SHP77 treated with DMSO at 0.1 percent for 48 hours (cell line): ENCODE data around the gene FSTL5.

Experiments
- DNase-seq: peaks from one replicate; lab custom pipeline; 2025; lab: John Stamatoyannopoulos, UW

FSTL5 gene

DNA sequence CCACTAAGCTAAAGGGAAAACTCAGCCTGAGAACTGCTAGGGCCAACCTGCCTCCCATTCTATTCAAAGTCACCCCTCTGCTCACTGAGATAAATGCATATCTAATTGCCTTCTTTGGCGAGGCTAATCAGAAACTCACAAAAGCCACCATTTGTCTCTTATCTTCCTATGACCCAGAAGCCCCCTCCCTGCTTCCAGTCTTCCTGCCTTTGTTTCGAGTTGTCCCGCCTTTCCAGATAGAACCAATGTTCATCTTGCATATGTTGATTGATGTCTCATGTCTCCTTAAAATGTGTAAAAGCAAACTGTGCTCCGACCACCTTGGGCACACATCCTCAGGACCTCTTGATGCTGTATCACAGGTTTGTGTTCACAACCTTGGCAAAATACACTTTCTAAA lies 459.8 kb downstream of the FSTL5 start:
- no peak for DNase-seq

DNA sequence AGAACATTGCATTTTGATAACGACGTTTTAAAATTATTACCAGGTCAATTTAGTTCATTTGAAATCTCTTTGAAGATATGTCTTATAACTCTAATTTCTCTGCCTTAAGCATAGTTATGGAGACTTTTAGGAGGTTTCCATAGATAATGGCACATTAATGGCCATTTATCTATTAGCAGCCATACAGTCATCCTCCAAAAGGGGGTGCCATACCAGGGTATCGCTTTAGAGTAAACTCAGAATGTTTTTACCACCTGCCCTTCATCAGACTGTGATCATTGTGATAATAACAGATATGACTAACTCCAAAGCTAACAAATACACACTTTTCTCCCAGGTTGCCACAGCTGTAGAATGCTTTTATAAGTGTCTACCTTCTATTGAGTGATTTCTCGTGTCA lies 461.5 kb downstream of the FSTL5 start:
- DNase-seq, result no peak

DNA sequence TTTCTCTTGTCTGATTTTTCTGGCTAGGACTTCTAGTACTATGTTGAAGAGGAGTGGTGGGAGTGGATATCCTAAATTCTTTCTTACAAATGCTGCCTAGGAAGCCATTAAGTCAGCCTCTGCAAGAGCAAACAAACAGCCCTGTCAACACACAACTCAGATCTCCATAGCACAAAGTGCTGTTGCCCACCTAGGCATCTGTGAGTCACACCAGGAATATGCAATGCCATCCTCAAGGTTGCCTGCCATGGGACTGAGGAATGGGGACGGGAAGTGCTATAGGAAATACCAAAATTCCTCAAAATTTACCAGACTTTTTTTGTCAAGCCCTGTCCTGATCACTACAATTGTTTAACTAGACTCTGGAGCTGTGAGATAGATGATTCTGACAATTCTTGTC lies 466.9 kb downstream of the FSTL5 start:
- DNase-seq, result no peak

DNA sequence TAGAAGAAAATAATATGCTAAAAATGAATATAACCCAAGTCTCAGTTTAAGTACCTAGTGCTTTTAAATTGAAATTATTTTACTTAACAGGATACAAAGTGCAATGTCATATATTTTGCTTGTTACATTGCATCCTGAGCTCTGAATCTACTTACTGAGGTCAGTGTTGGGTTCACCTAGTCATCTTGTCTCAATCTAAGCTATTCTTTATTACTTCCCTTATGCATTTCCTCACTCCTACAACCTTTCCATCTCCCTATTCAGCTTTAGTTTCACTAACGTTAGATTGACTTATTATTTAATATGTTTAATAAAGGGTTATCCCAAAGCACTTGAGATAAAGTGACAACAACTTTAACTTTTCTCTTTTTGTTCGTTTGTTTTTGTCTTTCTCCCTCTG lies 483.7 kb downstream of the FSTL5 start:
- DNase-seq, result no peak

DNA sequence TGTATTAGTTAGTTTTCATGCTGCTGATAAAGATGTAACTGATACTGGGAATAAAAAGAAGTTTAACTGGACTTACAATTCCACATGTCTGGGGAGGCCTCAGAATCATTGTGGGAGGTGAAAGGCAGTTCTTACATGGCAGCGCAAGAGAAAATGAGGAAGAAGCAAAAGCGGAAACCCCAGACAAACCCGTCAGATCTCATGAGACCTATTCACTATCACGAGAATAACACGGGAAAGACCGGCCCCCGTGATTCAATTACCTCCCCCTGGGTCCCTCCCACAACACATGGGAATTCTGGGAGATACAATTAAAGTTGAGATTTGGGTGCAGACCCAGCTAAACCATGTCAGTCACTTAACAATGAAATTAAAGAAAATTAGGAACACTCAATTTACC lies 499.1 kb downstream of the FSTL5 start:
- DNase-seq, result no peak

DNA sequence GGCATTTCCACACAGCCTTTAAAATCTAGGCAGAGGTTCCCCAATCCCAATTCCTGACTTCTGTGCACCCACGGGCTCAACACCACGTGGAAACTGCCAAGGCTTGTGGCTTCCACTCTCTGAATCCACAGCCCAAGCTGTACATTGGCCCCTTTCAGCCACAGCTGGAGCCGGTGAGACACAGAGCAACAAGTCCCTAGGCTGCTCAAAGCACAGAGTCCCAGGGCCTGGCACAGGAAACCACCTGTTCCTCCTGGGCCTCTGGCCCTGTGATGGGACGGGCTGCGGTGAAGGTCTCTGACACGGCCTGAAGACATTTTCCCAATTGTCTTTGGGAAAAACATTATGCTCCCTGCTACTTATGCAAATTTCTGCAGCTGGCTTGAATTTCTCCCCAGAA lies 500.0 kb downstream of the FSTL5 start:
- DNase-seq, result no peak

DNA sequence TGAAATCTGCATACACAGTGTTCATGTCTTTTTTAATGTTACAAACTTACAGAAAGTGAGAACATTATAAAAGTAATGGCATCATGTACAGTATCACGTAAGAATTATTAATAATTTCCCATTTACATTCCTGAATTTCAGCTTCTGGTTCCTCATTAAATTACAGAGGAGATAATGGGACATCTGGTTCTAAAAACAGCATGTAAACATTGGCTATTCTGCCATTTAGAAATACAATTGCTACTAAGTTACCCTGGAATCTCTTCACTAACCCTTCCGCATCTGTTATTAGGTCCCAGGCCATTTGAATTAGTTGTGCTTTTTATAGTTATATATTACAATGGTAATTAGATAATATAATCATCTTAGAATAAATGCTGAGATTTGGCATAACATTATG lies 505.1 kb downstream of the FSTL5 start:
- DNase-seq, result no peak

DNA sequence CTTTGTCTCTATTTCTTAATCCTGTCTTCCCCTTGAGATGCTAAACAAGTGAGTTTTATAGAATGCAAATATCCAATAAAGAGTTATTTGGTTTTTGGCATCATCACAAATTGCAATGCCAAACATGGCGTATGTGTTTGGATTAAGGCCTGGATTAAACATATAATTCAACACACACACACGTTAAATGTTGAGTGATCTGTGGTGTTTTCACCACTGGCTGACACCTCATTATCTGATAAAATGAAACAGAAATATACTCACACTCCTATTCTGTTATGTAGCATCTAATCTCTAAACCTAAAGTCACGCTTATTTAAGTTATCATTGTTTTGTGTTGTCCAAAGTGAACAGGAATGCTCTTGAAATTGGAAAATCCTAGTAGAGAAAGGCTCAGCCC lies 506.2 kb downstream of the FSTL5 start:
- no peak for DNase-seq

DNA sequence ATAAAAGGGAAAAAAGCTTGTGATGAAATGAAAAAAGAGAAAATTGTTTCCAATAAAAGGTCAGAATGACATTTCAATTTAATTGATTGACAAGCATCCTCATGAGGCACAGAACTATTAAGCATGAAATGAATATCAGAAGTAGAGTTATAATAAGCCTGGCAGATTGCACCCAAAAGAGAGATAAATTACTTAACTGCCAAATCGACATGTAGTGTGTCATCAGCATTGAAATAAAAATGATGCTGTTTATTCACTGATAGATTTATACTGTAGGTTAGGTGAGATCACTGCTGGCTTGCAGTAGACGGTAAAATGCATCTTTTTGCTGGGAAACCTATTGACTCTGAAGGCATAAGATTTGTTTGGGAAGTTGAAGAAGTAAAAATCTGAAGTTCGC lies 507.2 kb downstream of the FSTL5 start:
- no peak for DNase-seq

DNA sequence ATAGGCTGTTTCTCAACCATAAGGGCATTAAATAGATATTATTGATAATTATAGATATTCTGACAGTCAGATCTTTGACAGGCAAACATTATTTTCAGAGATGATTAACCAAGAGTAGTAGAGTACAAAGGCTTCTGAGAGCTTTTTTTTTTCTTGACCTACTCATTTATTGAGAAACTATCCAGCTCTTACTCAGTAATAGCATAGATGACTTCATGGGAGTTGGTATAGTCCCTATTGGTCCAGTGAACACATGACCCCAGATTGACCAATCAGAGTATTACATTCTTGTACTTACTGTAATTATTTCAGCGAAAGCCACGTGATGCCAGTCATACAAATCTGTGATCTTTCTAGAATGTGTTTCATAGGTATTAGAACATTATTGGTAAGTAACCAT lies 508.7 kb downstream of the FSTL5 start:
- DNase-seq, result no peak

DNA sequence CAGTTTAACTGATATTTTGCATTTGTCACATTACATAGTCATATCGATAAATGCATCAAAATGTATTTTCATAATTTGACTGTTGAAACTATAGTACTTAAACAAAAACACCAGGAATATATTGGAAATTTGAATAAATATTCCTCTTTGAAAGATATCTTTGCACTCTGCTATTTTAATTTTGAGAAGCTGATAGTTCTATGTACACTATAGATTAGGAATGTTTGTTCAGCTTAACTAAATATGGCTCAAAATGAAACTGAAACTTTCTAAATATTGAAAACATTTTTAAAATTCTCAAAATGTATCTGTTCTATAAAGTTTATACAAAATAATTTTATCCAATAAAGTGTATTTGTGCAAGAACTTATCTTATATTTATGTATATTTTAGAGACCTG lies 510.1 kb downstream of the FSTL5 start:
- DNase-seq, result no peak

DNA sequence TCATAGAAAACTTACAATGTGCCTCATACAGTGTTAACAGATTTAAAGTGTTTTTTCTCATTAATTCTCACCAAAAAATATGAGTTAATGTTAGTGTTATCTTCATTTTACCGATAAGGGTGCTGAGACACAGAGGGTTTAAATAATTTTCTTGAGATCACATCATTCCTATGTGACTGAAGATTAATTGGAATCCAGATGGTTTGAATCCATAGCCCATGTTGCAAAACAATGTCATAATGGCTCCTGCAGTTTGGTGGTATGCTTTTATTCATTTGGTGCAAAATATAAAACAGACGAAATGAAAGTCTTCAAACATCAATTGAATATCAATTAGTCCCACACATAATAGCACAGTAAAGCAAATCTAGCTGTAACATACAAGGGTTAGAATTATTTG lies 512.2 kb downstream of the FSTL5 start:
- DNase-seq, result no peak

DNA sequence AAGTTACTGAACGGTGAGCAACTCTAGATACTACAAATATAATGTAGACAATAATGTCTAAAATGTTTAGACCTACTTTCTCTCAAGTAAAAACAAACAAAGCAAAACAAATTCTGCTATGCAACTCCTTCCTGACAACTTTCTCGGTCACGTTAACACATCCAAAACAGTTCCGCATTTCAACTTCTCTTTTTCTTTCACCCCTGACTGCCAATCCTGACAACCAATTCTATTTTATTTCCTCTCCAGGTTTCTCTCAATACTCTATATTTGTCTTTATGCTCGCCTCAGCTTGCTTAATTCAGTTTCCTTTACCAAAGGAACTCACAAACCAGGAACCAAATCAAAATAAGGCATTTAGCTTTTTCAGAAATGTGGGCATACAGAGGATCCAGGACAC lies 513.0 kb downstream of the FSTL5 start:
- no peak for DNase-seq

DNA sequence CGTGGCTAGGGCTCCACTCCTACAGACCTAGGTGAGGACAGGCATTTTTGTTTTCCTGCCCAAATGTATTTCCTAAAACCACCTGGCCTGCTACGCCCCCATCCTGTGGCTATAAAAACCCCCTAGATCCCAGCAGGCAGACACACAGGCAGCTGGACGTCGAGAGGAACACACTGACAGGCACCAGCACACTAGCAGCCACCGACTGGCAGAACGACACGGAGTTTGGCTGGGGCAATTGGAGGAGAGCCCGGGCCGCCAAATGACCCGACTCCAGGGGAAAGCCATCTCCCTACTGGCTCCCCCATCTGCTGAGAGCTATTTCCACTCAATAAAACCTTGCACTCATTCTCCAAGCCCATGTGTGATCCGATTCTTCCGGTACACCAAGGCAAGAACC lies 516.0 kb downstream of the FSTL5 start:
- no peak for DNase-seq

DNA sequence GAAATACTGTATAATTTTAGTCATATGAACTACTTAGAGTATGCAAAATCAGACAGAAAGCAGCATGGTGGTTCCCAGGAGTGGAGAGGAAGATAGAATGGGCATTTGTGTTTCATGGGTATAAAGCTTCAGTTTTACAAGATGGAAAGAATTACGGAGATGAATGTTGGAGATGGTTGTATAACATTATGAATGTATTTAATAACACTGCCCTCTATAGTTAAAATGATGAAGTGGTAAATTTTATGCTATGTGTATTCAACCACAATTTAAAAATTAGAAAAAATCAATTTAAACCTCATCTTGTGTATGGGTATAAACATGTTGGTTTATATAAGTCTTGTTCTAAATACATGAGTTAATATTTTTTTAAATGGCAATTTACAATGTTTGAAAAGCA lies 521.1 kb downstream of the FSTL5 start:
- no peak for DNase-seq

DNA sequence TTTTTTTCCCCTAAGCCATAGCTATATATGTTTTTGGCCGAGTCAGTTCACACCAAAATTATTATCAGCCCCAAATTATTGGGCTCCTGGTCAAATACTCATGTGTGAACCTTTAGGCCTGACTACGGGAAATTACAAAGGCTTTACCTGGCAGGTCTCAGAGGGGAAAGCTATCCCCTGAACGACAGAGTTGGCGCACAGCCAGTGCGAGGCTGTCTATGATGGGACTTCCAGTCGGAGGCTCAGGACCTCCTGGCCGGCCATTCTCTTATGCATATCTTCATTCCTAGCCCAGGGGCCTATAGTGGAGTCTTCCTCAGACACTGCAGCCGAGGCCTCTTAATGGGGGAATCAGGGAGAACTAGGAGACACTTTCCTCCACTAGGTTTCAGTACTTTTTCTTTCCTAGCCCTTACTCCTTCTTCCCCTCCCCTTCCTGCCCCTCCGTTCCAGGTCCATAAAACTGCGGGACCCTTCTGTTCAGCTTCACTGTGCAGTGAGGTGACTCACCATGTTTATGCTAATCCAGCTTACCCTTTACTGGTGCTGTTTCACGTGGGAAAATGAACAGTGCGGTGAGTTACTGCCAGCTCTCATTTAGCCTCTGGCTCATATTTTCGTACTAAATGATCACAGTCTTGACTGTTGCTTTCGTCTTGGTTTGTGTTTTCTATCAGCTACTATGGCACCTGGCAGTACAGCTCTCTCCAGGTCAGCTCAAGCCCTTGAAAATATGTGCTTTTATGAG lies 533.9 kb downstream of the FSTL5 start:
- no peak for DNase-seq

DNA sequence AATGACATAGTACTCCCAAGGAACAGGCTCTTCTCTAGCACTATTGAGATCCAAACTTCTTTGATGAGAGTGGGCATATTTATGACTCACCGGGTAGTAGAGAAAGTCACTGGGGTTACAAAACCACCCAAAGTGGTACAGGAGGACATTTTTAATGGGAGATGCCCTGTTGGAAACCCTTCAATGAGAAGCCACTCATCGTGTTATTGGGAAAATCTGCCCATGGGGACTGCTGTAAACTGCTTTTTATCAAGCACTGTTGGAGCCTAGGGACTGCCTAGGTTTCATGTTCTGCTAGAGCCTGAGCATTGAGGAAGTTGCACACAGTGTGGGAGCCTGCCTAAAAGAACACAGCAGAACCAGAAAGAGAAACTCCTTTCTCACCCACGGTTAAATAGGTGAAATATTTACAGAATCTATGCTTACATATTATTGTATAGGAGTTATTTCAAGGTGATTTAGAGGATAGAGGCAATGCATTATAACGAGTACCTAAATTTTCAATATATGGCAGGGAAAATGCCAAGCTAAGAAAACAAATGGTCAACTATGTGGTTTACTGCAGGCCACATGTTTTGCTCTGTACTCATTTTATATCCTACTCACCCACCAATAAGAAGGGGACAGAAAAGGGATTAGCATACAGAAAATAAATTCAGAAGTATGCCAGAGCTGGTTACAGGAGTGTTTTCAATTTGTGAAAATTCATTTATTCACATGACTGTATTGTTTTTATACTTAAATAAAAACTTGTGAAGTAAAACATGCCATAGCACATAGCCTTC lies 559.1 kb downstream of the FSTL5 start:
- no peak for DNase-seq

DNA sequence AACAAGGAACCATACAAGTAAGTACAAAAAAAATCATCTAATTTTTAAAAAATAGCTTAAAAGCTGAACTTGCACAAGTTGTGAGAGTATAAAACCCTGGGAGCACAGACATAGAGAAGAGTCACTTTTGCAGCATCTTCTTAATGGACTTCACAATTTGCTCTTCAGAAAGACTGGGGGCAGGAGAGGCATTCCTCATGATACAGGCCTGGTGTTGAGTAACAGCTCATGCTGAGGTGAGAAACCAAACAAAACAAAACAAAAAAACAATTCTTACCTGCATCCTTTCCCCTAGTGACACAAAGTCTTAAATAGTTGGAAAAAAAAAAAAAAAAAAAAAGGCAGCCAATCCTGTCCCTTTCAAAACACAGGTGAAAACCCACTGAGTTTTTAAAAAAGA lies 562.8 kb downstream of the FSTL5 start:
- no peak for DNase-seq

DNA sequence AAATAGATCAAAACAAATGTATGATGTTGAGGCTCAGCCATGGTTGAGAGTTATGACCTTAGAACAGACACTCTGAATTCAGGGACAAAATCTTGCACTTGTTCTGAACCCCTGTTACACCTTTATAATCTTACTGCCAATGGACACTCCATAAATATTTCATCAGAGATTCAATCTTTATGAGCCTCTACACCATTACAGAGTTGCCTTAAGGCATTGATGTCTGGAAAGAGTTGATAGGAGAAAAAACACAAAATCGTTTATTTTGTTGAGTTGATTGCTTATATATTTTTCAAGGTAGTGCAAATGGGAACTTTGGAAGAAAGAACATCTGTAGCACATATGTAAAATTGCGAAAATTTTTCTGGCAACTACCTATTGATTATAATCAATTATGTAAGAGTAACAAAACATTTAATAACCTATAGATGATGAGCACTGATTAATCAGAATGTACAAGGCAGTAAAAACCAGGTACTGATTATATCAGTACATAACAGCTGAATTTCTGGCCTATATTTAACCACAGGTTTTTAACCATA lies 568.5 kb downstream of the FSTL5 start:
- no peak for DNase-seq

DNA sequence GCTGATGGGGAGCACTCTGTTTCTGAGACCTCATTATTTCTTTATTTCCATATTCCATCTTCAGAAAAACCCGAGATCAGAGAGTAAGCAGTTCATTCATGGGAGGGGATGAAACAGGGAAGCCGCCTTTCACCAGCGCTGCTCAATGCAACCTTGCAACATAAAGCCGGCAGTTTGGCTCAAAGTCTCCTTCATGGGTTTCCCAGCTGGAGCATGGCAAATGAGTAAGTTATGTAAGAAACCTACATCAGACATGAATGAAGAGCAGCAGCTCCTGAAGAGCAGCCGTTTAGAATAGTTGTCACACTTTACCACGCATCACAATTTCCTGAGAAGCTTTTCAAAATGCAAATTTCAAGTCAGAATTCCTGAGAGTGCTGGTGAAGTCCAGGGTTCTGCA lies 578.8 kb downstream of the FSTL5 start:
- no peak for DNase-seq

DNA sequence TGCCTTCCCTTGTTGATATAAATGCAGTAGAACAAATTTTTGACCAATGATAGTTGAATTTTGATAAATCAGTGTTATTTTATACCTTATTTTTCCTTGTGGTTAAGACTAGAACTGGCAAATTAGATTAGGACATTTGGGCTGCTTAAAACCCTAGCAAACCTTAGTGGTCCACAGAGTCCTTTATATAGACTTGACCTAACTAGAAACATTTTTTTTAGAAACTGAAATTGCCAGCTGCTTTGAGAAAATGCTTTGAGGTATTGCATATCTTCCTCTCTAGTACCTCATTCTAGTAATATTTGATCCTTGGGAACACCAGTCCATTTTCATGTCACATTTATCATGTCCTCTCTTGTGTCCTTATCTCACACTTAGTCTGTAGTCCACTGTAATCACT lies 580.3 kb downstream of the FSTL5 start:
- DNase-seq, result no peak

DNA sequence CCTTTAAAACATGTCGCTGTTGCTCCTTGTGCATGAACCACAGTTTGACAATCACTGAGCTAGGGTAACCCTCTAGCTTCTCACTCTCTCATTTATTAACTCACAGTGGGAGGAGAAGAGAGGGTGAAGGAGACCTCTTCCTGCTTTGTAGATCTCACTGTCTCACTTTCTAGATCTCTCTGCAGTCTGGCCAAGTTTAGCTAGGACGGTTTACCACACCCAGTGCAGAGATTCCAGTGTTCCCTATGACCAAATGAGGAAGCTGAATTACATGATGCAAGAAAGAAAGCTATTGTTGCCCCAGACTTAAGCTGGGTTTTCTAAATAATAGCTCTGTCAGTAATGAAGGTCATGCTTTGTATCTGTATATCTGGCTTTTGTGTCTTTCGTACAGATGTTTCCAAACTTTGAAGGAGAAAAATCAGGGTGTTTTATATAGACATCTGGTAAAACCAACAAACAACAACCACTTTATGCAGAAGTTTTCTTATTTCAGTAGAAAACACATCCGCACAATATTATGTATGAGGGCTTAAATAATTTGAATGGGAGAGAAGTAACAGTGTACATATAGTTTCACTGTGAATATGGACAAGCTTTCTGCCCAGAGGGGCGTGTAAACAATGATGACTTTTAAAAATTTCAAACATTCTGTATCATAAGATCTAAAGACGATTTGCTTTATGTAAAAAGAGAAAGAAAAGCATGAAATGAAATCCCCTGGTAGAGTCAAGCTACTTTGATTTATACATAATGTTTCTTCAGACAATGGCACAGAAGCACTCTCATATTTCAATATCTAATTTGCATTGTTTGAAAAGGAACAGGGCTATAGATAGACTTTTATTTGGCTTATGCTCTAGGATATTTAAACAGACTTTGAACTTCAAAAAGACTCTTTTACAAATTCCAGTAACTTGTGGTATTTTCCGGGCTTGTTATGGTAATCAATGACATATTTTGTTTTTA lies 582.3 kb downstream of the FSTL5 start:
- no peak for DNase-seq
